Thoracic aorta (tissue), 2 donors: Measurements from ENCODE around the gene FOXD1. TPM values are rescaled to one million over a fixed set of nuclear protein-coding genes. Genes with fewer than 3 reads are reported as not detected.

Source experiments
- ATAC-seq: fragments of 150-250 bp; one replicate; pipeline ENCODE4 v1.8.0; 2017; ENCODE audit warnings: low read depth; ENCODE audit not compliant: insufficient number of reproducible peaks, low FRiP score
- DNase-seq: peaks from one replicate; pipeline ENCODE4 v3.0.0-alpha.2; 2020; ENCODE audit warnings: low spot score
- H3K27ac ChIP-seq, 2 donors: fragments of 200-600 bp; sonication (generic); 1 replicate in 1 of 2; 2 replicates in 1 of 2; pipeline ENCODE4 v1.5.1; 2016; ENCODE audit warnings: mild to moderate bottlenecking in 2 of 2, moderate library complexity in 2 of 2
- H3K27me3 ChIP-seq: fragments of 200-600 bp; sonication (generic); replicated peaks from 2 replicates; pipeline ENCODE4 v1.6.0; 2016; ENCODE audit warnings: mild to moderate bottlenecking; ENCODE audit not compliant: insufficient read depth
- H3K36me3 ChIP-seq: fragments of 200-600 bp; sonication (generic); one replicate; pipeline ENCODE4 v1.5.1; 2016
- H3K4me1 ChIP-seq, 2 donors: fragments of 200-600 bp; sonication (generic); 1 replicate in 1 of 2; 2 replicates in 1 of 2; pipeline versions ENCODE4 v1.5.1 to v1.6.0; 2016; ENCODE audit warnings: low read depth in 2 of 2, mild to moderate bottlenecking in 1 of 2; ENCODE audit not compliant: control insufficient read depth in 1 of 2
- H3K4me3 ChIP-seq: fragments of 200-600 bp; sonication (generic); 2 replicates; pipeline ENCODE4 v1.5.1; 2016; ENCODE audit warnings: mild to moderate bottlenecking
- H3K9me3 ChIP-seq: fragments of 200-600 bp; sonication (generic); 2 replicates; pipeline ENCODE4 v1.5.1; 2016
- total RNA-seq, 2 donors: library from RNA; depleted of rRNA; stranded (reverse); fragments of >200 nt; gene quantifications; one replicate each; pipeline versions ENCODE4 v1.1.0 to v1.2.3, GENCODE V29; 2016
- TF ChIP-seq, protein P1 (sequence below): fragments of 200-600 bp; sonication (generic); IDR thresholded peaks from one replicate; pipeline ENCODE4 v1.5.1; 2019; ENCODE audit warnings: antibody characterized with exemption

Gene FOXD1
- 10 to 100 TPM in 1 of 2 donors, 1 to 10 TPM in 1; 6.8 to 10.0 TPM for total RNA-seq

DNA sequence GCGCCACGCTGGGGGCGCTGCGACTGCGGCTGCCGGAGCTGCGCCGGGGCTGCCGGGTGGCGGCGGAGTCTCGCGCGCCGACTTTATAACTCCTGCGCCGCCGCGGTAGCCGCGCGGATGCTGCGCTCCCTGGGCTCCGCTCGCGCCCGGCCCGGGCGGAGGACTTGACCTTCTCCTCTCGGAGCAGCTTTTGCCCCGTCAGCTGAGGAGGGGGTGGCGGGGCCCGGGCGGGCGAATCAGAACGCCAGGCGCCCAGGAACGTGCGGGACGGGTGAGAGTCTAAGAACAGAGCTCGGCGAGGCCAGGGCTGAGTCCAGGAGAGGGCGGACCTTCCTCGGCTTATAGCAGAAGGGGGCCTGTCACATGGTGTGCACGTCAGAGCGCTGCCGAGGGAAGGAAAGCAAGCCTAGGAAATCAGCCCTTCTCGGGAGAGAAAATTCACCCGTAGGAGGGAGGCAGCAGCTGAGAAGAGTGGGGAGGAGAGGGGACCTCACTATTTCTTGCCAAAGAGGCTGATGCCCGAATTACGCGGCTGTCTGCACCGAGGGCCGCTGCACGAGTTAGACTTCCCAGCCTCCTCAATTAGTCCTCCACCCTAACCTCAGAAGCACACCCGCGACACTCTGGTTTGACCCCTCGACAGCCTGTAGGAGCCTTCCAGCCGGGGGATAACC lies at the start of gene FOXD1:
FOXD1 (minus strand) TSS at position 315 of the 674 bp plus-strand sequence. CDS start 415 bp downstream, outside the sequence.
- Histone ChIP-seq H3K9me3 (no peaks in the 10 kb centered on the region), H3K4me1 (peaks cover 12 to 34% of the 10 kb centered on the region in 2 donors), H3K27ac (peak within 1 kb of the TSS; percentile 82), H3K27me3 (peaks cover 32% of the 10 kb centered on the region), H3K4me3 (peak within 1 kb of the TSS; percentile 86), H3K36me3 (peaks cover 2% of the 10 kb centered on the region)
- peak; percentile 75 for DNase-seq
- TF ChIP-seq, protein P1, sequence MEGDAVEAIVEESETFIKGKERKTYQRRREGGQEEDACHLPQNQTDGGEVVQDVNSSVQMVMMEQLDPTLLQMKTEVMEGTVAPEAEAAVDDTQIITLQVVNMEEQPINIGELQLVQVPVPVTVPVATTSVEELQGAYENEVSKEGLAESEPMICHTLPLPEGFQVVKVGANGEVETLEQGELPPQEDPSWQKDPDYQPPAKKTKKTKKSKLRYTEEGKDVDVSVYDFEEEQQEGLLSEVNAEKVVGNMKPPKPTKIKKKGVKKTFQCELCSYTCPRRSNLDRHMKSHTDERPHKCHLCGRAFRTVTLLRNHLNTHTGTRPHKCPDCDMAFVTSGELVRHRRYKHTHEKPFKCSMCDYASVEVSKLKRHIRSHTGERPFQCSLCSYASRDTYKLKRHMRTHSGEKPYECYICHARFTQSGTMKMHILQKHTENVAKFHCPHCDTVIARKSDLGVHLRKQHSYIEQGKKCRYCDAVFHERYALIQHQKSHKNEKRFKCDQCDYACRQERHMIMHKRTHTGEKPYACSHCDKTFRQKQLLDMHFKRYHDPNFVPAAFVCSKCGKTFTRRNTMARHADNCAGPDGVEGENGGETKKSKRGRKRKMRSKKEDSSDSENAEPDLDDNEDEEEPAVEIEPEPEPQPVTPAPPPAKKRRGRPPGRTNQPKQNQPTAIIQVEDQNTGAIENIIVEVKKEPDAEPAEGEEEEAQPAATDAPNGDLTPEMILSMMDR = no peak
- ATAC-seq = peak; percentile 62

GRCh38 chr5:73497497-73498056 lies 49.0 kb upstream of the FOXD1 start:
- Histone ChIP-seq H3K36me3 (peaks cover under 1% of the 10 kb centered on the region), H3K27me3 (no peaks in the 10 kb centered on the region), H3K9me3 (no peaks in the 10 kb centered on the region), H3K27ac (peak overlapping the region; percentile 93 to 97), H3K4me3 (peak overlapping the region; percentile 95), H3K4me1 (peaks cover 24 to 35% of the 10 kb centered on the region in 2 donors)
- TF ChIP-seq, protein P1 = no peak
- no peak for ATAC-seq
- DNase-seq = no peak

- Histone ChIP-seq H3K9me3 (no peaks in the 10 kb centered on the region), H3K36me3 (no peaks in the 10 kb centered on the region), H3K4me1 (peaks cover 24 to 35% of the 10 kb centered on the region in 2 donors), H3K4me3 (peak overlapping the region; percentile 95), H3K27ac (peak overlapping the region in 1 of 2 donors; percentile 93), H3K27me3 (no peaks in the 10 kb centered on the region)
- TF ChIP-seq, protein P1 = peak; percentile 17
- ATAC-seq (no peak), DNase-seq (no peak)
Measured at GRCh38 chr5:73496984-73497457, 48.4 kb upstream of the FOXD1 start.

GRCh38 chr5:73495772-73496335 lies 47.3 kb upstream of the FOXD1 start:
- ATAC-seq (no peak), DNase-seq (no peak)
- no peaks in the 10 kb centered on the region for H3K27me3 ChIP-seq
- no peak overlapping the region for H3K27ac ChIP-seq
- H3K36me3 ChIP-seq = no peaks in the 10 kb centered on the region
- H3K9me3 ChIP-seq = no peaks in the 10 kb centered on the region
- H3K4me3 ChIP-seq = no peak overlapping the region
- peaks cover 22 to 29% of the 10 kb centered on the region in 2 donors for H3K4me1 ChIP-seq
- TF ChIP-seq, protein P1 = no peak

GRCh38 chr5:73494721-73495120 lies 46.1 kb upstream of the FOXD1 start:
- Histone ChIP-seq H3K4me1 (peaks cover 12 to 18% of the 10 kb centered on the region in 2 donors), H3K27me3 (no peaks in the 10 kb centered on the region), H3K4me3 (no peak overlapping the region), H3K9me3 (no peaks in the 10 kb centered on the region), H3K27ac (no peak overlapping the region), H3K36me3 (no peaks in the 10 kb centered on the region)
- DNase-seq = no peak
- no peak for ATAC-seq
- TF ChIP-seq, protein P1 = no peak
